ENCODE measurements around the gene MYDGF.

Gene MYDGF

DNA sequence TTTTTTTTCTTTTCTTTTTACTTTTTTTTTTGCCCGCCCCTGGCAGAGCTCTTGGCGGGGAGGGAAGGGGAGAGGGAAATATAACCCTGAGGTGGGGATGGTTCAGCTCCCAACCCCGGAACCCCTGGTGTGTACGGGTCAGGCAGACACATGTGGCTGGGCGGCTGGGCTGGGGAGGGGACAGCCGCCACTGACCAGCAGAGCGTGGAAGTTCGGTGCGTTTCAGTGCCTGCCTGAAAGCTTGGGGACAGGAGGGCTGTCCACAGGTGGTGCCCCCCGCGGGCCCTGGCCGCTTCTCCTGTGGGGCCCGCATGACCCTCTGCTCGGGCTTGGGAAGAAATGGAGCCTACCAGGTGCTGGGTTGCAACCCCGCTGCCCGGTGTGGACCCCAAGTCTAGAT lies 5.2 kb upstream of the MYDGF start:
- DNase-seq (ENCODE audit: low read depth in 2 of 2): no peak

DNA sequence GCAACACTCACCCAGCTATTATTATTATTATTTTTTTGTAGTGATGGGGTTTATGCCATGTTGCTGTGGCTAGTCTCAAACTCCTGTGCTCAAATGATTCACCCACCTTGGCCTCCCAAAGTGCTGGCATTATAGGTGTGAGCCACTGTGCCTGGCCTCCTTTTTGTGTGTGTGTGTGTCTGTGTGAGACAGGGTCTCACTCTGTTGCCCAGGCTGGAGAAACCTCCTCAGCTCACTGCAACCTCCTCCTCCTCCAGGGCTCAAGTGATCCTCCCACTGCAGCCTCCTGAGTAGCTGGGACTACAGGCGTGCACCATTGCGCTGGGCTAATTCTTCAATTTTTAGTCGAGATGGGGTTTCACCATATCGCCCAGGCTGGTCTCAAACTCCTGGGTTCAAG lies 3.6 kb upstream of the MYDGF start:
- no peak for DNase-seq (ENCODE audit: low read depth in 2 of 2)

DNA sequence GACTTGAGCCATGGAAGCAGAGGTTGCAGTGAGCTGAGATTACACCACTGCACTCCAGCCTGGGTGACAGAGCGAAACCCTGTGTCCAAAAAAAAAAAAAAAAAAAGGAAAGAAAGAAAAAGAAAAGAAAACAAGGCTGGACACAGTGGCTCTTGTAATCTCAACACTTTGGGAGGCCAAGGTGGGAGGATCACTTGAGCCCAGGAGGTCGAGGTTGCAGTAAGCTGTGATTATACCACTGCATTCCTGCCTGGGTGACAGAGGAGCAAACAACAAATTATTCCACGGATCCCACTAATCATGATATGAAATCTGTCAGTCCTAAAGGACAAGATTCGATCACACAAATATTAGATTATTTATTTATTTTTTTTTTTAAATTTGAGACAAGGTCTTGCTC lies 3.1 kb upstream of the MYDGF start:
- no peak for DNase-seq (ENCODE audit: low read depth in 2 of 2)

DNA sequence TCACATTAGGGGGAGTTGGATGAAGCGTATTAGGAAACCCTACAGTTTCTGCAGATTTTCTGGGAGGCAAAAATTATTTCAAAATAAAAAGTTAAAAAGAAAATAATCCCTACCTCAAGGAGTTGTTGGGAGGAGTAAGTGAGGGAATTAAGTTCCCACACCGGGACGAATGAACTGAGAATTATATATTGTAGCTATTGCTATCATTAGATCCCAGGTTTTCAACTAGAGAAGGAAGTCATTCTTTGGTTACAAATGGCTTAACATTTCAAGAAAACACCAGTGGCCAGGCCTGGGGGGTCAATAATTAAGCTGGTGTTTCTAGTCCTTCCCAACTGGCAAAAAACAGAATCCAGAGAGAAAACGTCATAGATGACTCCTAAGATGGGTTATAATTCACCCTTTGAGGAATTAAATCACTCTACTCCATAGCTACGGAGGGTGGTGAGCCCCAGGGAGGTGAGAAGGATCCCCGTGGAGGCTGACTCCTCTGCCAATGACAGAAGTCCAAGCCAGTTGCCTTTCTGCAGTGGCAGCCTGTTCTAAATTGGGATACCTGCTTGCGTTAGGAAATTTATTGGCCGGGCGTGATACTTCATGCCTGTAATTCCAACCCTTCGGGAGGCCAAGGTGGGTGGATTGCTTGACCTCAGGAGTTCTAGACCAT lies 1.2 kb upstream of the MYDGF start:
- no peak for DNase-seq (ENCODE audit: low read depth in 2 of 2)

DNA sequence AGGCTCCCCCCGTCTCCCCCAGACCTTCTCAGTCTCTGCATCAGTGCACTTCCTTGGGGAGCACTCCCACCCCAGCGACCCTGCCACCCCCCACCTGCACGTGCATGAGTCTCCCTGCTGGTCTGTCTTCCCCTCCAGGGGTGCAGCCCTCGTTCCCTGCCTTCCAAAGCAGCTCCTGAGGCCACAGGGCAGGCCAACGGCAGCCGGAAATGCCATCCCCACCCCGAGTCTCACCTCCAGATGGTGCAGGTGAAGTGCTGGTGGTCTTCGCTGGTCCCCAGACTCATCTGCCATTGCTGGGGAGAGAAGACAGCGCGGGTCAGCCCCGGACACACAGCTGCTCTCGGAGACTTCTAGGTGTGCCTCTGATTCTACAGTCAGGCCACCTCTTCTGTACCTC lies 5.5 kb downstream of the MYDGF start:
- no peak for DNase-seq (ENCODE audit: low read depth in 2 of 2)

DNA sequence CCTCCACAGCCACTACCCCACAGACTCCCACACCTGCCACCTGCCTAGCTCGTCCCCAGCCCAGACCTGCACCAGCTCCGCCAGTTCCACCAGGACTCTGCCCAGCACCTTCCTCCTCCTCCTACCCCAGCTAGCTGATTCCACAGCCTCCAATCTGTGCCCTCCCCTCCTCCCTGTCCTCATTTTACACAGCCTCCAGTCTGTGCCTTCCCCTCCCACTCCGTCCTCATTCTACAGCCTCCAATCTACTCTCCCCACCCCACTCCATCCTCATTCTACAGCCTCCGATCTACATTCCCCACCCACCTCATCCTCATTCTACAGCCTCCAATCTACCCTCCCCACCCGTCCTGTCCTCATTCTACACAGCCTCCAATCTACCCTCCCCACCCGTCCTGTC lies 7.3 kb downstream of the MYDGF start:
- DNase-seq (ENCODE audit: low read depth in 2 of 2): no peak

DNA sequence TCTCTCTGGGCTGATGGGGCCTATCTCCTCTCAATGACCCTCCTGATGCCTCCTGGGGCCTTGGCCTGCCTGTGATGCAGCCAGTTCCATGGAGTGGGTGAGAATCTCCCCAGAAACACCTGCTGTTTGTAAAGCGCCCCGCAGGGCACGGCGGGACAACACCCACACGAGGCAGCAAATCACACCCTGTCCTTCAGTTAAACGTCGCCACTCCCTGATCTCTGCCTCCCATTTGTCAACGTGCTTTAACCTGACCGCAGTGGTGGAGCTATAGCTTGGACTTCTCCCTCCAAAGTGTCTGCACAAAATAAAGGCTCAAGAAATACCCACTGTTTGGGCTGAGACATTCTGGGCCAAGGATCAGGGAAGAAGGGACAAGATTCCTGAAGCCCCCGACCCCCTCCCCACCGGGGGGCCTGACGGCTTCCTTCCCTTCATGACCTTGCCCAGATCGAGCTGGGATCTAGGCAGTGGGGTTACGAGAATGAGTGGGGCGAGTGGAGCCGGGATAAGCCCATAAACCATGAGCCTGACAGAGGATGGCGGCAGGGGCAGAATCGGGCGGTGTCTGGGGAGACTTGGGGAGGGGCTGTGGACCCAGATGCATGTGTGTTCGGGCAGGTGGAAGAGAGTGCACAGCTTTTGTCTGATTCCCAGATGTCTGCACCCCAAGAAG lies 8.0 kb downstream of the MYDGF start:
- DNase-seq (ENCODE audit: low read depth in 2 of 2): no peak

DNA sequence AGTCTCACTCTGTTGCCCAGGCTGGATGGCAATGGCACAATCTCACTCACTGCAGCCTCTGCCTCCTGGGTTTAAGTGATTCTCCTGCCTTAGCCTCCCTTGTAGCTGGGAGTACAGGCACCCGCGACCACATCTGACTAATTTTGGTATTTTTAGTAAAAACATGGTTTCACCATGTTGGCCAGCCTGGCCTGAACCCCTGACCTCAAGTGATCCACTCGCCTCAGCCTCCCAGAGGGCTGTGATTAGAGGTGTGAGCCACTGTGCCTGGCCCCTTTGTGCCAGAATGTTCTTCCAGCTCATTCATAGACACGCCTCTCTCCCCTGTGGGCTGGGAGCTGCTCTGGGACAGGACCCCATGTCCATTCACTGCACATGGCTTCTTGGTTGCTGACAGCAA lies 9.1 kb downstream of the MYDGF start:
- no peak for DNase-seq (ENCODE audit: low read depth in 2 of 2)

DNA sequence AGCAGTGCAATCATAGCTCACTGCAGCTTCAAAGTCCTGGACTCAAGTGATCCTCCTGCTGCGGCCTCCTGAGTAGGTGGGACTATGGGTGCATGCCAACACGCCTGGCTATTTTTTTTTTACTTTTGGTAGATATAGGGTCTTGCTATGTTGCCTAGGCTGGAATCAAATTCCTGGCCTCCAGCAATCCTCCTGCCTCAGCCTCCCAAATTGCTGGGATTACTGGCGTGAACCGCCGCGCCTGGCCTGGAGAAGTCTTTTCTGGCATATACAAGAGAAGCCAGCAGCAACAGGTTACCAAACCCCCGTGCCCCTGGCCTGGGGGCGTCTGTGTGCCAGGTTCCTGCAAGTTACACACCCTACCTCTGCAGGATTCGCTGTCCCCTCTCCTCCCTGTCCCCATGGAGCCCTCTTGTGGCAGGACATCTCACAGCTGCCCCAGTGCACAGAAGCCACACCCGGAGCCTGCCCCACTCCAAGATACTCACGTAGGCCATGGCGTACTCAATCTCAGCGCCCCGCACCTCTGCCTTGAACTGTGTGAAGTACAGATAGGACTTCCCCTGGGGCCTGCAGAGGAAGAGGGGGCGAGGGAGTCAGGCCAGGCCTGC lies 9.9 kb downstream of the MYDGF start:
- no peak for DNase-seq (ENCODE audit: low read depth in 2 of 2)

DNA sequence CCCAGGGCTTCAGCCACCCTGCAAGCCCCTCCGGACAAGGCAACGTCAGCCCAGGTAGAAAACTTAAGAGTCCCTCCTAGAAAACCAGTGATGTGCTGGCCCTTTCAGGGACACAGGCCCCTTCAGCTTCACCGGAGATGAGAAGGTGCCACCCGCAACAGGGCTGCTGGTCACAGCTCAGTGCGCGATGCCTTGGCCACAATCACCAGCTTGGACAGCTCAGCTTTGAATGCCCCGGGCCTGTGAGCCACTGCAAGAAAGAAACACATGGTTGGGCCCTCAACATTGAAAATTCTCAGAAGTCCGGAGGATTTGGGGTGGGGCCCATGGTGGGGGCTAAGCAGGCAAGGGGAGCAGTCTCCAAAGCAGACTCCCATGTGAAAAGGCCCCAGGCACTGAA lies 12.3 kb downstream of the MYDGF start:
- DNase-seq (ENCODE audit: low read depth in 2 of 2): no peak

DNA sequence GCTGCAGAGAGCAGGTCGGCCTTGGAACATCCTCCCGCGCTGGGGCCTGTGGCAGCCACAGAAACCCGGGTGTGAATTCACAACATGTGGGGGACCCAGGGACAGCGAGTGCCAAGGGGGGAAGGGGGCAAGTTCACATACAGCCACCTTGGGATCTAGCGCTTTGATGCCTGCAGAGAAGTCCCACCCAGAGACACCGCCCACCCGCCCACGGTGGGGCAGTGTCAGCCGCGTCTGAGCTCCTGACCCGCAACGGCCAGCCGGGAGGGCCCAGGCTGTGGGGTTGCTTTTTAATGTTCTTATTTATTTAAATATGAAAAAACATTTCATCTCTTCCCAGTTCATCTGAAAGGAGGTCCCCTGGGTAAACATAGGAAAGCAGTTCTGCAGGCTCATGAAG lies 12.9 kb downstream of the MYDGF start:
- DNase-seq (ENCODE audit: low read depth in 2 of 2): no peak

DNA sequence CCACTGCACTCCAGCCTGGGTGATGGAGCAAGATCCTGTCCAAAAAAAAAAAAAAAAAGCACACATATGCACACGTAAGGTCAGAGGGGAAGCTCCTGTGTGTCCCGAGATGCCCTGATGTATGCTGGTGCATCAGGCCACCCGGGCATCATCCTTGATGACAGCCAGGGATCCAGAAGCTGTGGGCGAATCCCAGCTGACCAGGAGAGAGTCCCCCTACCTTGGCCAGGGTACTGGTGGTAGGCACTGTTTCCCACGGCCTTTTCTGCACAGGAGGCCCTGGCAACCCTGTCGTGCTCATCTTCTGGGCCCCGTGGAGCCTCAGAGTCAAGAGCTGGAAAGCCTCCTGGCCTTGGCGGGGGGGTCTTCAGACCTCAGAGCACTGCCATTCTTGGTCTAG lies 14.0 kb downstream of the MYDGF start:
- DNase-seq (ENCODE audit: low read depth in 2 of 2): no peak

DNA sequence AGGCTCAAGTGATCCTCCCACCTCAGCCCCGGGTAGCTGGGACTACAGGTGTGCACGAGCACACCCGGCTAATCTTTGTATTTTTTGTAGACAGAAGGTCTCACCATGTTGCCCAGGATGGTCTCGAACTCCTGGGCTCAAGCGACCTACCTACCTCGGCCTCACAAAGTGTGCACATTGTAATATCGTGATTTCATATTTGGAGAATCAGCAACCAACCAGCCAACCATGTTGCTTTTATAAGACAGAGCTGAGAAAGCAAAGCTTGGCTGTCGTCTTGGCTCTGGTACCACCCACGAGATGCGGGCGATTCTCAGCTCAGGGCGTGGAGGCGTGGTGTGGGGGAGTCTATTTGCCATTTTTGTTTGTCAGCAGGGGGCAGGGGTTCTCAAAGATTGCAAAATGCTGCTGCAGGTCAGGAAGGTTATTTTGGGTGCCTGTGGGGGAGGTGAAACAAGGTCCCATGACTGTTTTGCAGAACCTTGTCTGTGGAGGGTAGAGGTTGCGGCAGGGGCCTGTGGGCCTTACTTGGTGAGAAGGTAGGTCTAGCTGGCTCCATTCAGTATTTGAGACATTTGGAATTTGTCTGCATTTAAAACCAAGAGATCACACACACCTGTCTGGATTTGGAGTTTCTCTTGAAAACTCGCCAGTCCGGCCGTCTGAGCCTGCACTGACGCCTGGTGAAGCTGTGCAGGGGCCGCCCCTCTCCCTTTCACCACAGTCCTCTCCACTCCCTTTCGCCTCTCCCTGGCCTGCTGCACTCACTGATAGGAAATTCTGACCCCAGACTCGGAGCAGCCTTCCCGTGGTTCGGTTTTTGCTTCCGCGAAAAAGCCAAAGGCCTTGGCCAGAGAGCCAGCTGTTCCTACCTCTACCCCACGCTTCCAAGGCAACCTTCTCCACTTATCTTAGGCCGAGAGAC lies 15.4 kb downstream of the MYDGF start:
- DNase-seq (ENCODE audit: low read depth in 2 of 2): no peak

DNA sequence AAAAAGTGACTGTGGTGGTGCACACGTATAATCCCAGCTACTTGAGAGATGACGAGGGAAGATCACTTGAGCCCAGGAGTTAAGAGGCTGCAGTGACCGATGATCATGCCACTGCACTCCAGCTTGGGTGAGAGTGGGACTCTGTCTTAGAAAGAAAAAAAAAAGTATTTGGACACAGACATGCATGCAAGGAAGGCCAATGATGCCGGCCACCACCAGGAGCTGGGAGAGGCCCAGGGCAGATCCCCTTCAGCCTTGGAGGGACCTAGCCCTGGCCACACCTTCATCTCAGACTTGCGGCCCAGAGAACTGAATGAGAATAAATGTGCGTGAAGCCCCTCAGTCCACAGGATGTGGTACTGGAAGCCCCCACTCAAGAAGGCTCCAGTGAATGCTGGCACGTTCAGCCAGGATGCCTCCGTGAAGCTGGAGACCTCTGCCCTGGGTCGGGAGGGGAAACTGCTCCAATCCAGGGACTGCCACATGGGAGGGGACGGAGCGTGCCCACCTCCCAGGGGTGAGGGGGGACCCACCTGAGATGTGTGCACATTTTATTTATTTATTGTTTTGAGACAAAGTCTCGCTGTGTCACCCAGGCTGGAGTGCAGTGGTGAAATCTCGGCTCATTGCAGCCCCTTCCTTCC lies 16.2 kb downstream of the MYDGF start:
- DNase-seq (ENCODE audit: low read depth in 2 of 2): no peak

DNA sequence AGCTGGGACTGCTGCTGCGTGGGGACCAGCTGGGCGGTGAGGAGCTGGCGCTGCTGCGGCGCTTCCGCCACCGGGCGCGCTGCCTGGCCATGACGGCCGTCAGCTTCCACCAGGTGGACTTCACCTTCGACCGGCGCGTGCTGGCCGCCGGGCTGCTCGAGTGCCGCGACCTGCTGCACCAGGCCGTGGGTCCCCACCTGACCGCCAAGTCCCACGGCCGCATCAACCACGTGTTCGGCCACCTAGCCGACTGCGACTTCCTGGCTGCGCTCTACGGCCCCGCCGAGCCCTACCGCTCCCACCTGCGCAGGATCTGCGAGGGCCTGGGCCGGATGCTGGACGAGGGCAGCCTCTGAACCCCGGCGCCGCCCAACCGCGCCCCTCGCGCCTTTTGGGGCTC lies 18.1 kb downstream of the MYDGF start:
- DNase-seq (ENCODE audit: low read depth in 2 of 2): no peak

DNA sequence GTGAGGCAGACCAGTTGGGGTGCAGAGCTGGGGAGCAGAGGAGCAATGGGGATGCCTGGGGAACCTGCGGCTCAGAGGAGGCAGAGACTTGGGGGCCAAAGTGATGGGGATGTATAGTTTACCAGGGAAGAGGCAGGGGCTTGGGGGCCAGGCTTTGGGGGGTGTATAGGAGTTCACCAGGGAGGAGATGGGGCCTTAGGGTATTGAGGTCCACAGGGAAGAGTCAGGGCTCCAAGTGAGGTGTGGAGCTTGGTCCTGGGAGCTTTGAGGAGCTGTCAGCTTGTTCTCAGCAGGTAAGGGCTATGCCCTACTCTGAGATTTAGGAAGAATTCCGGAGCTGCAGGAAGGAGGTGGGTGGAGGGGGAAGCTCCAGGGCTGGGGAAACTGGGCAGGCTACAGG lies 20.0 kb downstream of the MYDGF start:
- no peak for DNase-seq (ENCODE audit: low read depth in 2 of 2)

DNA sequence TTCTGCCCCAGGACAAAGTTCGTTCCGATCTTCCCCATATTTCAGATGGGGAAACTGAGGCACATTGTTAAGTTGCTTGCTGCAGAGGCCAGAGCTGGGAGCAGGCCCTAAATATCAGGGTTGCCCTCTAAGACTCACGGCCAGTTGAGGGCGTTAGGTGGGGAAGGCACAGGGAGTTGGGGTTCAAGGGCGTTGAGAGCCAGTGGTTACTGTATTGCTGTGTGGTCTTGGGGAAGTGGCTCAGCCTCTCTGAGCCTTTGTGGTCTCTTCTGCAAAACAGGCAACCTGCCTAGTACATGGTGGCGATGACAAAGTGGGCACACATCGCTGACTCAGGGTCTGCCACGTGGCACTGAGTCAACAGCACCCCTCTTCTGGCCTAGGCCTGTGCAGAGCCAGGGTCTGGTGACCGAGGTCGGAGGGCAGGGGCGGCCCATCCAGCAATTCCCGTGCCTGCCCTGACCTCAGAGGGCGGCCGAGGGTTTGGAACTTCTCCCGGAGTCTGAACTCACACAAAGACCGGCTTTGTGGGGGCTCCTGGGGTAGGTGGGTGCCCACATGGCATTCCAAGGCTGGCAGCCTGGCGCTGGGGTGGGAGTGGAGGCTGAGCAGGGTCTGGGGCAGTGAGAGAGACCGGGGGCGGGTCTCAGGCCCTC lies 20.6 kb downstream of the MYDGF start:
- DNase-seq (ENCODE audit: low read depth in 2 of 2): no peak

DNA sequence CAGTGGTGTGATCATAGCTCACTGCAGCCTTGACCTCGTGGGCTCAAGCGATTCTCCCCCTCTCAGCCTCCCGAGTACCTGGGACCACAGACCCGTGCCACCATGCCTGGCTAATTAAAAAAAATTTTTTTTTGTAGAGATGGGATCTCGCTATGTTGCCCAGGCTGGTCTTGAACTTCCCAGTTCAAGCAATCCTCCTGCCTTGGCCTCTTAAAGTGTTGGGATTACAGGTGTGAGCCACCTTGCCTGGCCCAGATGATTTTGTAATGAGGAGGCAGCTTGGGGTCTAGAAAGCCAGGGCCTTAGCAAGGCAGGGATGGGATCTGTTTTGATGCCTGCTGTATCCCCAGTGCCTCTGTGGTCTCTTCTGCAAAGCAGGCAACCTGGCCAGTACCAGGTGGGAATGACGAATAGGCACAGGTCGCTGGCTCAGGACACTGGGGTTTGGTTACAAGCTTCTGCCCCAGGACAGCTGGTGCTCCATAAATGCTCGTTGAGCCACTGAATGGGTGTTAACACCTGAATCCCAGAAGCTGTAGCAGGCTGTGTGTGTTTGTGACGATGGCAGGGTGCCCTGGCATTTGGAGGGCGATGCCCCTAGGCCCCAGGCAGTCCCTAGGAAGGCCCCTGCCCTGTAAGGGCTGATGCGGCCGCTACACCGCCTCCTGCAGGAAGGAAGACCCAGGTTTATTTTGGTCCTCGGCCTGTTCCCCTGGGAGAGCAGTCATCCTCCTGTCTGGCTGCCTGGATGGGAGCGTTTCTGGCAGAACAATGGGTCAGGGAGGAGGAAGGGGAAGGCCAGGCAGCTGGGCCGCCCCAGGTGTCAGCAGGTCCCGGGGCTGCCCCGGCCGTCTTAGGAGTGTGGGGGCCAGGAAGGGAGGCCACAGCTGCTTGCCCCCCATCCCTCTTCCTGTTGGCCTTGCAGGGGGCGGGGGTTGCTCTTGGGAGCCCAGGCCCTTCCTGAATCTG lies 22.2 kb downstream of the MYDGF start:
- no peak for DNase-seq (ENCODE audit: low read depth in 2 of 2)

DNA sequence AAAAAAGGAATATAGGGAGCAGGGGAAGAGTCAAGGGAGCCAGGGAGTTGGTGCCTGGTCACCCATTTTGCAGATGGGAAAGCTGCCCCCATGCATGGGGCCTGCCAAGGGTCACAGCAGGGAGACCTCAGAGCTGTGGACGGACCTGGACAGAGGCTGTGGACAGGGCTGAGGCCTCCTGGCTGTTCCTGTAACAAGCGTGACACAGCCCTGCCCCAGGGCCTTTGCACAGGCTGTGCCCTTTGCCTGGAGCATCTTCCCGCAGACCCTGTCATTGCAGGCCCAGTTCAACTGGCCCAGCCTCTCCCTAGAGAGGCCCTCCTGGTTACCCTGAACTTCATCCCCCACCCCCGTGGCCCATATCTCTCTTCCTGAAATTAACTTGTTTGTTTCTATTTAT lies 24.4 kb downstream of the MYDGF start:
- DNase-seq (ENCODE audit: low read depth in 2 of 2): no peak

DNA sequence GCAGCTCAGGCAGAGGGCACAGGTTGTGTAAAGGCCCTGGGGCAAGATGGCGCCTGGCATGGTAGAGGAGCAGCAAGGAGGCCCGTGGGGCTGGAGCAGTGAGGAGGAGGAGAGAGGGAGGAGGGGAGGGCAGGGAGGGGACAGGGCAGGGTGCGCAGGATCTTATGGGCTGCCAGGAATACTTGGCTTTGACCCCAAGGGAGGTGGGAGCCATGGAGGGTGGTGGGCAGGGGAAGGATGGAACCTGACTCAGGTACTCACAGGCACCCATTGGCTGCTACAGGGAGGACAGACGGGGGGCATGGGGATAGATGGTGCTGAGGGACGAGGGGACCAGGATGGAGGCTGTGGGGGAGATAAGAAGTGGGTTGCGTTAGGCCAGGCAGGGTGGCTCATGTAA lies 27.5 kb downstream of the MYDGF start:
- DNase-seq (ENCODE audit: low read depth in 2 of 2): no peak

Data from activated CD4-positive, alpha-beta T cell treated with anti-CD3 and anti-CD28 coated beads for 24 hours (primary cell).